IMR-90 (cell line): ENCODE results near the gene GMEB1.

Experiments
- POLR2A ChIP-seq: IDR thresholded peaks from 2 replicates; pipeline ENCODE4 v1.6.1; 2012; ENCODE audit warnings: mild to moderate bottlenecking, low read depth, low read length
- RAD21 ChIP-seq: IDR thresholded peaks from 2 replicates; pipeline ENCODE4 v1.6.1; 2012; ENCODE audit warnings: low read length, improper control_type of control experiment
- SMC3 ChIP-seq: fragments of 150-350 bp; IDR thresholded peaks from 2 replicates; pipeline ENCODE4 v1.6.1; 2016; ENCODE audit warnings: low read depth, mild to moderate bottlenecking, antibody characterized with exemption, low read length, moderate library complexity
- TF ChIP-seq, protein P1 (sequence below): conservative IDR thresholded peaks from 2 replicates; pipeline ENCODE4 v1.5.1; 2012; ENCODE audit warnings: mild to moderate bottlenecking, low read depth, low read length, improper control_type of control experiment
- TF ChIP-seq, protein P2 (sequence below): fragments of 150-350 bp; IDR thresholded peaks from 2 replicates; pipeline ENCODE4 v1.6.1; 2017; ENCODE audit warnings: mild to moderate bottlenecking, antibody characterized with exemption, low read length, low read depth

DNA sequence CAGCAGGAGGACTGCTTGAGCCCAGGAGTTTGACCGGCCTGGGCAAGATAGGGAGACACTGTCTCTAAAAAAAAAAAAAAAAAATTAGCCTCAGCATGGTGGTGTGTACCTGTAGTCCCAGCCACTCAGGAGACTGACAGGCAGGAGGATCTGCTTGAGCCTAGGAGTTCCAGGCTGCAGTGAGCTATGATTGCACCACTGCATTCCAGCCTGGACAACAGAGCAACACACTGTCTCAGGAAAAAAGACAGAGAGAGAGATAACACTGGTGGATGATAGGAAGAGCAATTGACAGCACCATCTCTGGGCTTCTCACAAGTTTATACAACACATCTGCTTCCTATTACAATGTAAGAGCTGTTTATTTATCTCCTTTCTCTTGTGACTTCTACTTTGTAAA is 22.5 kb upstream of the GMEB1 start:
- TF ChIP-seq, protein P1, sequence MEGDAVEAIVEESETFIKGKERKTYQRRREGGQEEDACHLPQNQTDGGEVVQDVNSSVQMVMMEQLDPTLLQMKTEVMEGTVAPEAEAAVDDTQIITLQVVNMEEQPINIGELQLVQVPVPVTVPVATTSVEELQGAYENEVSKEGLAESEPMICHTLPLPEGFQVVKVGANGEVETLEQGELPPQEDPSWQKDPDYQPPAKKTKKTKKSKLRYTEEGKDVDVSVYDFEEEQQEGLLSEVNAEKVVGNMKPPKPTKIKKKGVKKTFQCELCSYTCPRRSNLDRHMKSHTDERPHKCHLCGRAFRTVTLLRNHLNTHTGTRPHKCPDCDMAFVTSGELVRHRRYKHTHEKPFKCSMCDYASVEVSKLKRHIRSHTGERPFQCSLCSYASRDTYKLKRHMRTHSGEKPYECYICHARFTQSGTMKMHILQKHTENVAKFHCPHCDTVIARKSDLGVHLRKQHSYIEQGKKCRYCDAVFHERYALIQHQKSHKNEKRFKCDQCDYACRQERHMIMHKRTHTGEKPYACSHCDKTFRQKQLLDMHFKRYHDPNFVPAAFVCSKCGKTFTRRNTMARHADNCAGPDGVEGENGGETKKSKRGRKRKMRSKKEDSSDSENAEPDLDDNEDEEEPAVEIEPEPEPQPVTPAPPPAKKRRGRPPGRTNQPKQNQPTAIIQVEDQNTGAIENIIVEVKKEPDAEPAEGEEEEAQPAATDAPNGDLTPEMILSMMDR, result no peak
- TF ChIP-seq, protein P2, sequence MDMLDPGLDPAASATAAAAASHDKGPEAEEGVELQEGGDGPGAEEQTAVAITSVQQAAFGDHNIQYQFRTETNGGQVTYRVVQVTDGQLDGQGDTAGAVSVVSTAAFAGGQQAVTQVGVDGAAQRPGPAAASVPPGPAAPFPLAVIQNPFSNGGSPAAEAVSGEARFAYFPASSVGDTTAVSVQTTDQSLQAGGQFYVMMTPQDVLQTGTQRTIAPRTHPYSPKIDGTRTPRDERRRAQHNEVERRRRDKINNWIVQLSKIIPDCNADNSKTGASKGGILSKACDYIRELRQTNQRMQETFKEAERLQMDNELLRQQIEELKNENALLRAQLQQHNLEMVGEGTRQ, result no peak
- TF ChIP-seq POLR2A (no peak), SMC3 (no peak), RAD21 (no peak)
